Astrocyte of the cerebellum (primary cell): ENCODE results near the gene TARS3.

Experiments
- DNase-seq: peaks from one replicate; pipeline ENCODE4 v3.0.0-alpha.2; 2011; ENCODE audit warnings: low read depth
- H3K4me3 ChIP-seq: 2 replicates; pipeline ENCODE4 v1.5.1; 2011; ENCODE audit warnings: mild to moderate bottlenecking, low read depth, low read length, moderate library complexity
- CTCF ChIP-seq: IDR thresholded peaks from 2 replicates; pipeline ENCODE4 v1.5.1; 2012; ENCODE audit warnings: low read length, low read depth, moderate library complexity, mild to moderate bottlenecking; ENCODE audit errors: missing control alignments
- in situ Hi-C: cut with HindIII; loops from 2 replicates; pipeline ENCODE4 v1.10.0; 2017; ENCODE audit warnings: low sequenced_read_pairs

The TARS3 gene

GRCh38 chr15:101675015-101675414 is 49.3 kb downstream of the TARS3 start:
- H3K4me3 ChIP-seq: no peak overlapping the region
- no peak for TF ChIP-seq CTCF
- peak; percentile 20 for DNase-seq
- in situ Hi-C loops: no loop called here

GRCh38 chr15:101672298-101672697 is 52.0 kb downstream of the TARS3 start:
- in situ Hi-C loops: no loop called here
- no peak overlapping the region for H3K4me3 ChIP-seq
- DNase-seq: no peak
- no peak for TF ChIP-seq CTCF

GRCh38 chr15:101669744-101670143 is 54.5 kb downstream of the TARS3 start:
- in situ Hi-C loops: no loop called here
- H3K4me3 ChIP-seq: no peak overlapping the region
- TF ChIP-seq CTCF: no peak

GRCh38 chr15:101667881-101668280 is 56.4 kb downstream of the TARS3 start:
- H3K4me3 ChIP-seq: no peak overlapping the region
- no peak for TF ChIP-seq CTCF
- no peak for DNase-seq
- in situ Hi-C loops: no loop called here

More at GRCh38 chr15:101669744-101670143, 54.5 kb downstream of the TARS3 start:
- no peak for DNase-seq

- DNase-seq: no peak
- H3K4me3 ChIP-seq: no peak overlapping the region
- TF ChIP-seq CTCF: peak; percentile 33
- in situ Hi-C loops: no loop called here
Observed at GRCh38 chr15:101664303-101664913, 59.9 kb downstream of the TARS3 start.

GRCh38 chr15:101662203-101662602 is 62.1 kb downstream of the TARS3 start:
- H3K4me3 ChIP-seq: no peak overlapping the region
- in situ Hi-C loops: no loop called here
- TF ChIP-seq CTCF: no peak
- DNase-seq: no peak
